ENCODE measurements around the gene UBAC1. TPM values are rescaled to one million over a fixed set of nuclear protein-coding genes. Genes with fewer than 3 reads are reported as not detected.
"Not testable (repeated sequence)": the region's sequence is repeated elsewhere in the genome, so short reads cannot be mapped to it uniquely, and the experiment has no call there.

UBAC1 gene
- polyA plus RNA-seq, 1 donor from 2014 or later: 92.3 TPM

DNA sequence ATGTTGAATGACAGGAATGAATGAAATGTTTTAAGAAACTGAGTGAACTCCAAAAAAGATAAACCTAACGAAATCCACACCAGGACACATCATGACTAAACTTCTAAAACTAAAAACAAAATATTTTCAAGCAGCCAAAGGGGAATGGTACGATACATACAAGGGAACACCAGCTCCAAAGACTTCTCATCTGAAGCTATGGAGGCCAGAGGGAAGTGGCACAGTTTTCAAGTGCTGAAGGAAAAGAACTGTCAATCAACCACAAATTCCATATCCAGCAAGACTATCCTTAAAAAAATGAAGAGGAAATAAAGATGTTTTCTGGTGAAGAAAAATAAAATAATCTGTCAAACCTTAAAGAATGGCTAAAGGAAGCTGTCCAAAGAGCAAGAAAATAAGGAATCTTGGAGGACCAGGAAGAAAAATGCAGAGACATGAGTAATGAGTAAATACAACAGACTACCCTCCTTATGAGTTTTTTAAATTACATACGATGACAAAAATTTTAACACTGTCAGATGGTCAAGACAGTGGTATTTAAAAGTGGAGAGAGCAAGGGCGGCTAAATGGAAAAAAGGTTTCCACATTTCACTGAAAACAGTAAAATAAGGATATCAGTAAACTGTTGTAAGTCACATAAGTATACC, 65.8 kb downstream of the UBAC1 start:
- H4K20me1 ChIP-seq (ENCODE audit: insufficient read depth): peaks cover 18% of the 10 kb centered on the region
- no peak overlapping the region for H3K4me2 ChIP-seq (ENCODE audit: low read length)
- H3K9me2 ChIP-seq (ENCODE audit: insufficient read depth, low read length): no peaks in the 10 kb centered on the region
- peaks cover 98% of the 10 kb centered on the region for H3K79me2 ChIP-seq (replicated peaks; ENCODE audit: insufficient read depth, low read length)
- no peaks in the 10 kb centered on the region for H3F3A ChIP-seq (ENCODE audit: insufficient read depth, low read length, poor library complexity, severe bottlenecking)
- TF ChIP-seq CTCF (IDR thresholded peaks at IDR 0.05; ENCODE audit: poor library complexity, severe bottlenecking) (no peak), EP300 (conservative IDR thresholded peaks at IDR 0.05; ENCODE audit: poor library complexity, severe bottlenecking) (no peak), POLR2AphosphoS5 (IDR thresholded peaks at IDR 0.05) (no peak), MXI1 (conservative IDR thresholded peaks at IDR 0.05; ENCODE audit: poor library complexity, severe bottlenecking) (no peak), TAF1 (IDR thresholded peaks at IDR 0.05; ENCODE audit: low read depth) (no peak), REST (IDR thresholded peaks at IDR 0.05; ENCODE audit: borderline replicate concordance) (no peak), SMC3 (conservative IDR thresholded peaks at IDR 0.05; ENCODE audit: poor library complexity) (no peak), EZH2 (IDR thresholded peaks at IDR 0.05; ENCODE audit: borderline replicate concordance, insufficient read depth, low read length, poor library complexity, severe bottlenecking) (no peak), RAD21 (conservative IDR thresholded peaks at IDR 0.05) (no peak)
- H3K27ac ChIP-seq (ENCODE audit: low read length): no peak overlapping the region
- H3K36me3 ChIP-seq (ENCODE audit: insufficient read depth, low read length): peaks cover 7% of the 10 kb centered on the region
- H3K4me3 ChIP-seq (ENCODE audit: low read length): no peak overlapping the region
- H3K9ac ChIP-seq (ENCODE audit: low read length): no peak overlapping the region
- H3K27me3 ChIP-seq (ENCODE audit: insufficient read depth, low read depth, low read length): no peaks in the 10 kb centered on the region
- H2AFZ ChIP-seq (ENCODE audit: low read depth, low read length): no peak overlapping the region
- peaks cover 18% of the 10 kb centered on the region for H3K9me3 ChIP-seq (ENCODE audit: low read length)

- H3K27me3 ChIP-seq (ENCODE audit: insufficient read depth, low read depth, low read length): no peaks in the 10 kb centered on the region
- no peak overlapping the region for H3K9ac ChIP-seq (ENCODE audit: low read length)
- peaks cover 98% of the 10 kb centered on the region for H3K79me2 ChIP-seq (replicated peaks; ENCODE audit: insufficient read depth, low read length)
- no peak overlapping the region for H3K27ac ChIP-seq (ENCODE audit: low read length)
- H3K4me2 ChIP-seq (ENCODE audit: low read length): no peak overlapping the region
- no peaks in the 10 kb centered on the region for H3F3A ChIP-seq (ENCODE audit: insufficient read depth, low read length, poor library complexity, severe bottlenecking)
- H3K36me3 ChIP-seq (ENCODE audit: insufficient read depth, low read length): peaks cover 7% of the 10 kb centered on the region
- no peaks in the 10 kb centered on the region for H3K9me2 ChIP-seq (ENCODE audit: insufficient read depth, low read length)
- peaks cover 18% of the 10 kb centered on the region for H3K9me3 ChIP-seq (ENCODE audit: low read length)
- H4K20me1 ChIP-seq (ENCODE audit: insufficient read depth): peaks cover 40% of the 10 kb centered on the region
- TF ChIP-seq RAD21 (conservative IDR thresholded peaks at IDR 0.05): no peak
- no peak overlapping the region for H2AFZ ChIP-seq (ENCODE audit: low read depth, low read length)
- no peak overlapping the region for H3K4me3 ChIP-seq (ENCODE audit: low read length)
Observed at GRCh38 chr9:135893104-135893503, 68.1 kb downstream of the UBAC1 start.

GRCh38 chr9:135892327-135892726, 68.8 kb downstream of the UBAC1 start:
- not testable (repeated sequence) for H3K36me3 ChIP-seq (ENCODE audit: insufficient read depth, low read length); H3F3A ChIP-seq (ENCODE audit: insufficient read depth, low read length, poor library complexity, severe bottlenecking); H3K9me2 ChIP-seq (ENCODE audit: insufficient read depth, low read length); H3K9ac ChIP-seq (ENCODE audit: low read length); H3K4me2 ChIP-seq (ENCODE audit: low read length); H3K27me3 ChIP-seq (ENCODE audit: insufficient read depth, low read depth, low read length); H3K27ac ChIP-seq (ENCODE audit: low read length); H3K4me3 ChIP-seq (ENCODE audit: low read length); H2AFZ ChIP-seq (ENCODE audit: low read depth, low read length)
- Histone ChIP-seq H3K79me2 (replicated peaks; ENCODE audit: insufficient read depth, low read length) (peaks cover 98% of the 10 kb centered on the region), H4K20me1 (ENCODE audit: insufficient read depth) (peaks cover 47% of the 10 kb centered on the region), H3K9me3 (ENCODE audit: low read length) (peaks cover 18% of the 10 kb centered on the region)
